Measurements from ENCODE around the gene PRKCA.

Gene PRKCA

GRCh38 chr17:66783656-66784381, 481.4 kb downstream of the PRKCA start:
- no peaks in the 10 kb centered on the region for H3K4me1 ChIP-seq (ENCODE audit: control insufficient read depth, insufficient read depth, low read length)
- no peak overlapping the region for H3K9ac ChIP-seq (ENCODE audit: low read length)
- H3K27me3 ChIP-seq (ENCODE audit: control insufficient read depth, insufficient read depth, low read length), result no peaks in the 10 kb centered on the region
- no peaks in the 10 kb centered on the region for H3K9me3 ChIP-seq (ENCODE audit: control insufficient read depth, low read length)
- no peaks in the 10 kb centered on the region for H3K36me3 ChIP-seq (ENCODE audit: control insufficient read depth, insufficient read depth, low read length)
- no peak overlapping the region for H3K4me3 ChIP-seq (ENCODE audit: low read length)

GRCh38 chr17:66784621-66785364, 482.4 kb downstream of the PRKCA start:
- Histone ChIP-seq H3K9ac (ENCODE audit: low read length) (no peak overlapping the region), H3K9me3 (ENCODE audit: control insufficient read depth, low read length) (no peaks in the 10 kb centered on the region), H3K27me3 (ENCODE audit: control insufficient read depth, insufficient read depth, low read length) (no peaks in the 10 kb centered on the region), H3K36me3 (ENCODE audit: control insufficient read depth, insufficient read depth, low read length) (no peaks in the 10 kb centered on the region), H3K4me3 (ENCODE audit: low read length) (no peak overlapping the region), H3K4me1 (ENCODE audit: control insufficient read depth, insufficient read depth, low read length) (no peaks in the 10 kb centered on the region)

GRCh38 chr17:66786107-66786506, 483.7 kb downstream of the PRKCA start:
- H3K36me3 ChIP-seq (ENCODE audit: control insufficient read depth, insufficient read depth, low read length), result no peaks in the 10 kb centered on the region

GRCh38 chr17:66787914-66788313, 485.5 kb downstream of the PRKCA start:
- no peaks in the 10 kb centered on the region for H3K27me3 ChIP-seq (ENCODE audit: control insufficient read depth, insufficient read depth, low read length)
- no peak overlapping the region for H3K9ac ChIP-seq (ENCODE audit: low read length)
- no peaks in the 10 kb centered on the region for H3K36me3 ChIP-seq (ENCODE audit: control insufficient read depth, insufficient read depth, low read length)
- no peaks in the 10 kb centered on the region for H3K9me3 ChIP-seq (ENCODE audit: control insufficient read depth, low read length)
- no peaks in the 10 kb centered on the region for H3K4me1 ChIP-seq (ENCODE audit: control insufficient read depth, insufficient read depth, low read length)
- no peak overlapping the region for H3K4me3 ChIP-seq (ENCODE audit: low read length)

More at GRCh38 chr17:66786107-66786506, 483.7 kb downstream of the PRKCA start:
- H3K4me3 ChIP-seq (ENCODE audit: low read length), result no peak overlapping the region
- H3K9ac ChIP-seq (ENCODE audit: low read length), result no peak overlapping the region
- no peaks in the 10 kb centered on the region for H3K4me1 ChIP-seq (ENCODE audit: control insufficient read depth, insufficient read depth, low read length)
- H3K27me3 ChIP-seq (ENCODE audit: control insufficient read depth, insufficient read depth, low read length), result no peaks in the 10 kb centered on the region
- H3K9me3 ChIP-seq (ENCODE audit: control insufficient read depth, low read length), result no peaks in the 10 kb centered on the region

GRCh38 chr17:66789093-66789492, 486.7 kb downstream of the PRKCA start:
- Histone ChIP-seq H3K27me3 (ENCODE audit: control insufficient read depth, insufficient read depth, low read length) (no peaks in the 10 kb centered on the region), H3K9me3 (ENCODE audit: control insufficient read depth, low read length) (no peaks in the 10 kb centered on the region), H3K4me1 (ENCODE audit: control insufficient read depth, insufficient read depth, low read length) (no peaks in the 10 kb centered on the region), H3K9ac (ENCODE audit: low read length) (no peak overlapping the region), H3K36me3 (ENCODE audit: control insufficient read depth, insufficient read depth, low read length) (no peaks in the 10 kb centered on the region), H3K4me3 (ENCODE audit: low read length) (no peak overlapping the region)

- Histone ChIP-seq H3K27me3 (ENCODE audit: control insufficient read depth, insufficient read depth, low read length) (no peaks in the 10 kb centered on the region), H3K4me3 (ENCODE audit: low read length) (no peak overlapping the region), H3K9ac (ENCODE audit: low read length) (no peak overlapping the region), H3K4me1 (ENCODE audit: control insufficient read depth, insufficient read depth, low read length) (no peaks in the 10 kb centered on the region), H3K9me3 (ENCODE audit: control insufficient read depth, low read length) (no peaks in the 10 kb centered on the region), H3K36me3 (ENCODE audit: control insufficient read depth, insufficient read depth, low read length) (no peaks in the 10 kb centered on the region)
Observed at GRCh38 chr17:66789961-66790437, 487.6 kb downstream of the PRKCA start.

- Histone ChIP-seq H3K4me3 (ENCODE audit: low read length) (no peak overlapping the region), H3K4me1 (ENCODE audit: control insufficient read depth, insufficient read depth, low read length) (no peaks in the 10 kb centered on the region), H3K9me3 (ENCODE audit: control insufficient read depth, low read length) (no peaks in the 10 kb centered on the region), H3K27me3 (ENCODE audit: control insufficient read depth, insufficient read depth, low read length) (no peaks in the 10 kb centered on the region), H3K36me3 (ENCODE audit: control insufficient read depth, insufficient read depth, low read length) (no peaks in the 10 kb centered on the region), H3K9ac (ENCODE audit: low read length) (no peak overlapping the region)
Observed at GRCh38 chr17:66790501-66791061, 488.2 kb downstream of the PRKCA start.

GRCh38 chr17:66791347-66791746, 488.9 kb downstream of the PRKCA start:
- Histone ChIP-seq H3K9ac (ENCODE audit: low read length) (no peak overlapping the region), H3K4me1 (ENCODE audit: control insufficient read depth, insufficient read depth, low read length) (no peaks in the 10 kb centered on the region), H3K9me3 (ENCODE audit: control insufficient read depth, low read length) (no peaks in the 10 kb centered on the region), H3K27me3 (ENCODE audit: control insufficient read depth, insufficient read depth, low read length) (no peaks in the 10 kb centered on the region), H3K4me3 (ENCODE audit: low read length) (no peak overlapping the region), H3K36me3 (ENCODE audit: control insufficient read depth, insufficient read depth, low read length) (no peaks in the 10 kb centered on the region)

GRCh38 chr17:66793814-66794213, 491.4 kb downstream of the PRKCA start:
- no peaks in the 10 kb centered on the region for H3K9me3 ChIP-seq (ENCODE audit: control insufficient read depth, low read length)
- H3K9ac ChIP-seq (ENCODE audit: low read length), result no peak overlapping the region
- H3K27me3 ChIP-seq (ENCODE audit: control insufficient read depth, insufficient read depth, low read length), result no peaks in the 10 kb centered on the region
- no peak overlapping the region for H3K4me3 ChIP-seq (ENCODE audit: low read length)
- no peaks in the 10 kb centered on the region for H3K4me1 ChIP-seq (ENCODE audit: control insufficient read depth, insufficient read depth, low read length)
- H3K36me3 ChIP-seq (ENCODE audit: control insufficient read depth, insufficient read depth, low read length), result no peaks in the 10 kb centered on the region

- Histone ChIP-seq H3K36me3 (ENCODE audit: control insufficient read depth, insufficient read depth, low read length) (no peaks in the 10 kb centered on the region), H3K4me1 (ENCODE audit: control insufficient read depth, insufficient read depth, low read length) (no peaks in the 10 kb centered on the region), H3K9me3 (ENCODE audit: control insufficient read depth, low read length) (no peaks in the 10 kb centered on the region), H3K27me3 (ENCODE audit: control insufficient read depth, insufficient read depth, low read length) (no peaks in the 10 kb centered on the region), H3K9ac (ENCODE audit: low read length) (no peak overlapping the region), H3K4me3 (ENCODE audit: low read length) (no peak overlapping the region)
Observed at GRCh38 chr17:66795486-66795885, 493.1 kb downstream of the PRKCA start.

- H3K27me3 ChIP-seq (ENCODE audit: control insufficient read depth, insufficient read depth, low read length), result no peaks in the 10 kb centered on the region
- H3K9ac ChIP-seq (ENCODE audit: low read length), result no peak overlapping the region
- H3K36me3 ChIP-seq (ENCODE audit: control insufficient read depth, insufficient read depth, low read length), result no peaks in the 10 kb centered on the region
- H3K4me1 ChIP-seq (ENCODE audit: control insufficient read depth, insufficient read depth, low read length), result no peaks in the 10 kb centered on the region
- H3K4me3 ChIP-seq (ENCODE audit: low read length), result no peak overlapping the region
- H3K9me3 ChIP-seq (ENCODE audit: control insufficient read depth, low read length), result no peaks in the 10 kb centered on the region
Observed at GRCh38 chr17:66799849-66800537, 497.6 kb downstream of the PRKCA start.

Data from mucosa of stomach (tissue), 1 donor.